GM19452 (cell line): ENCODE results near the gene NRK.
"Not testable (repeated sequence)": the region's sequence is repeated elsewhere in the genome, so short reads cannot be mapped to it uniquely, and the experiment has no call there.

Experiments
- ATAC-seq: cut with Tn5 transposase; IDR thresholded peaks from one replicate; pipeline ENCODE4 v1.9.1; 2021; ENCODE audit not compliant: unreplicated experiment

Gene NRK

GRCh38 chrX:105822138-105823091, at the start of gene NRK:
TSS of gene NRK (plus strand) at chrX:105822539. CDS start at chrX:105822846, 307 bp downstream.
- no peak for ATAC-seq

GRCh38 chrX:105773801-105774200, 48.5 kb upstream of the NRK start:
- no peak for ATAC-seq

GRCh38 chrX:105775679-105776078, 46.7 kb upstream of the NRK start:
- ATAC-seq = no peak

- ATAC-seq = no peak
These were observed 40.5 kb upstream of the NRK start for GRCh38 chrX:105781804-105782203.

- not testable (repeated sequence) for ATAC-seq
These were observed 25.5 kb upstream of the NRK start for GRCh38 chrX:105796877-105797276.

GRCh38 chrX:105803891-105804290, 18.4 kb upstream of the NRK start:
- ATAC-seq = no peak

- ATAC-seq = not testable (repeated sequence)
These were observed 16.7 kb upstream of the NRK start for GRCh38 chrX:105805655-105806054.

- ATAC-seq = no peak
These were observed 5.8 kb upstream of the NRK start for GRCh38 chrX:105816517-105816916.

- ATAC-seq = no peak
These were observed 2.1 kb upstream of the NRK start for GRCh38 chrX:105820247-105820646.

GRCh38 chrX:105821471-105822121, 743 bp upstream of the NRK start:
- no peak for ATAC-seq

- no peak for ATAC-seq
These were observed 735 bp downstream of the NRK start for GRCh38 chrX:105823092-105823455.

GRCh38 chrX:105829011-105829410, 6.7 kb downstream of the NRK start:
- ATAC-seq = no peak

- no peak for ATAC-seq
These were observed 14.9 kb downstream of the NRK start for GRCh38 chrX:105837232-105837631.

GRCh38 chrX:105845631-105846030, 23.3 kb downstream of the NRK start:
- no peak for ATAC-seq

- not testable (repeated sequence) for ATAC-seq
These were observed 27.8 kb downstream of the NRK start for GRCh38 chrX:105850100-105850499.

GRCh38 chrX:105865709-105866108, 43.4 kb downstream of the NRK start:
- ATAC-seq = no peak

- no peak for ATAC-seq
These were observed 47.4 kb downstream of the NRK start for GRCh38 chrX:105869701-105870100.

- ATAC-seq = no peak
These were observed 48.1 kb downstream of the NRK start for GRCh38 chrX:105870445-105870844.

GRCh38 chrX:105872941-105873340, 50.6 kb downstream of the NRK start:
- ATAC-seq = no peak

- no peak for ATAC-seq
These were observed 52.5 kb downstream of the NRK start for GRCh38 chrX:105874790-105875189.

GRCh38 chrX:105876658-105877057, 54.3 kb downstream of the NRK start:
- no peak for ATAC-seq

GRCh38 chrX:105880491-105880890, 58.2 kb downstream of the NRK start:
- no peak for ATAC-seq
